HAP-1 (cell line): Measurements from ENCODE around the gene ABHD12.

Experiments
- DNase-seq, 2 experiments: peaks; one replicate each; pipeline ENCODE4 v3.0.0-alpha.2; 2016 to 2020; ENCODE audit warnings: low spot score in 2 of 2
- H3K27me3 ChIP-seq: fragments of 250-450 bp; sonication (Bioruptor Pico); 2 replicates; pipeline ENCODE4 v1.5.1; 2020; ENCODE audit warnings: low read depth, mild to moderate bottlenecking, moderate library complexity
- H3K36me3 ChIP-seq: fragments of 250-450 bp; sonication (Bioruptor Pico); replicated peaks from 2 replicates; pipeline ENCODE4 v1.5.1; 2020; ENCODE audit warnings: mild to moderate bottlenecking
- H3K4me1 ChIP-seq: fragments of 250-450 bp; sonication (Bioruptor Pico); 2 replicates; pipeline ENCODE4 v1.5.1; 2020; ENCODE audit warnings: mild to moderate bottlenecking
- H3K4me3 ChIP-seq: fragments of 250-450 bp; sonication (Bioruptor Pico); 2 replicates; pipeline ENCODE4 v1.5.1; 2020; ENCODE audit warnings: mild to moderate bottlenecking, moderate library complexity
- H3K9me3 ChIP-seq: fragments of 250-450 bp; sonication (Bioruptor Pico); 2 replicates; pipeline ENCODE4 v1.5.1; 2020; ENCODE audit warnings: mild to moderate bottlenecking, moderate library complexity
- in situ Hi-C: fragments of 300-500 bp; cut with MboI; formaldehyde crosslinking; loops from 3 replicates; pipeline ENCODE4 v1.14.3; 2020; ENCODE audit warnings: low sequenced_read_pairs, inconsistent platforms, mixed read lengths

Gene ABHD12

GRCh38 chr20:25355866-25356265 is 34.8 kb downstream of the ABHD12 start:
- H3K9me3 ChIP-seq, result no peaks in the 10 kb centered on the region
- H3K4me1 ChIP-seq, result peaks cover 25% of the 10 kb centered on the region
- H3K4me3 ChIP-seq, result no peak overlapping the region
- no peaks in the 10 kb centered on the region for H3K27me3 ChIP-seq
- in situ Hi-C loops, result no loop called here
- no peaks in the 10 kb centered on the region for H3K36me3 ChIP-seq
- no peak for DNase-seq

GRCh38 chr20:25355011-25355595 is 35.5 kb downstream of the ABHD12 start:
- Histone ChIP-seq H3K9me3 (no peaks in the 10 kb centered on the region), H3K4me3 (no peak overlapping the region), H3K36me3 (no peaks in the 10 kb centered on the region), H3K4me1 (peaks cover 32% of the 10 kb centered on the region), H3K27me3 (no peaks in the 10 kb centered on the region)
- DNase-seq, result no peak
- in situ Hi-C loops, result no loop called here

GRCh38 chr20:25353747-25354705 is 36.6 kb downstream of the ABHD12 start:
- no peaks in the 10 kb centered on the region for H3K9me3 ChIP-seq
- DNase-seq, result peak; percentile 50 to 68
- H3K4me3 ChIP-seq, result no peak overlapping the region
- in situ Hi-C loops, result loop anchor here (5.0 kb wide), 1 partner anchor 33 kb away; no protein-coding TSS in a partner anchor
- no peaks in the 10 kb centered on the region for H3K36me3 ChIP-seq
- H3K27me3 ChIP-seq, result no peaks in the 10 kb centered on the region
- H3K4me1 ChIP-seq, result peaks cover 32% of the 10 kb centered on the region

- no peaks in the 10 kb centered on the region for H3K27me3 ChIP-seq
- no peaks in the 10 kb centered on the region for H3K9me3 ChIP-seq
- H3K36me3 ChIP-seq, result no peaks in the 10 kb centered on the region
- no peak for DNase-seq
- H3K4me1 ChIP-seq, result peaks cover 32% of the 10 kb centered on the region
- no peak overlapping the region for H3K4me3 ChIP-seq
- in situ Hi-C loops, result loop anchor here (5.0 kb wide), 1 partner anchor 34 kb away; no protein-coding TSS in a partner anchor
These were observed 37.3 kb downstream of the ABHD12 start for GRCh38 chr20:25353353-25353746.

GRCh38 chr20:25352746-25353145 is 37.9 kb downstream of the ABHD12 start:
- H3K4me1 ChIP-seq, result peaks cover 32% of the 10 kb centered on the region
- in situ Hi-C loops, result loop anchor here (5.0 kb wide), 1 partner anchor 35 kb away; no protein-coding TSS in a partner anchor
- no peaks in the 10 kb centered on the region for H3K9me3 ChIP-seq
- H3K36me3 ChIP-seq, result no peaks in the 10 kb centered on the region
- no peaks in the 10 kb centered on the region for H3K27me3 ChIP-seq
- H3K4me3 ChIP-seq, result no peak overlapping the region
- DNase-seq, result no peak

- no peaks in the 10 kb centered on the region for H3K36me3 ChIP-seq
- in situ Hi-C loops, result loop anchor here (5.0 kb wide), 1 partner anchor 36 kb away; no protein-coding TSS in a partner anchor
- peak; percentile 42 to 89 for DNase-seq
- peaks cover 32% of the 10 kb centered on the region for H3K4me1 ChIP-seq
- H3K4me3 ChIP-seq, result no peak overlapping the region
- no peaks in the 10 kb centered on the region for H3K9me3 ChIP-seq
- H3K27me3 ChIP-seq, result no peaks in the 10 kb centered on the region
These were observed 39.6 kb downstream of the ABHD12 start for GRCh38 chr20:25351024-25351360.

GRCh38 chr20:25346349-25346748 is 44.3 kb downstream of the ABHD12 start:
- in situ Hi-C loops, result no loop called here
- no peaks in the 10 kb centered on the region for H3K27me3 ChIP-seq
- no peaks in the 10 kb centered on the region for H3K9me3 ChIP-seq
- H3K36me3 ChIP-seq, result no peaks in the 10 kb centered on the region
- H3K4me1 ChIP-seq, result peaks cover 13% of the 10 kb centered on the region
- no peak overlapping the region for H3K4me3 ChIP-seq
- no peak for DNase-seq

- Histone ChIP-seq H3K36me3 (no peaks in the 10 kb centered on the region), H3K4me1 (peaks cover 15% of the 10 kb centered on the region), H3K4me3 (no peak overlapping the region), H3K27me3 (no peaks in the 10 kb centered on the region), H3K9me3 (no peaks in the 10 kb centered on the region)
- in situ Hi-C loops, result no loop called here
- DNase-seq, result no peak
These were observed 44.9 kb downstream of the ABHD12 start for GRCh38 chr20:25345721-25346120.

- H3K27me3 ChIP-seq, result no peaks in the 10 kb centered on the region
- H3K36me3 ChIP-seq, result no peaks in the 10 kb centered on the region
- peaks cover 16% of the 10 kb centered on the region for H3K4me1 ChIP-seq
- H3K9me3 ChIP-seq, result no peaks in the 10 kb centered on the region
- H3K4me3 ChIP-seq, result no peak overlapping the region
- in situ Hi-C loops, result no loop called here
- no peak for DNase-seq
These were observed 46.0 kb downstream of the ABHD12 start for GRCh38 chr20:25344634-25345033.

GRCh38 chr20:25341716-25342680 is 48.6 kb downstream of the ABHD12 start:
- no peak overlapping the region for H3K4me3 ChIP-seq
- H3K4me1 ChIP-seq, result peaks cover 16% of the 10 kb centered on the region
- in situ Hi-C loops, result no loop called here
- no peaks in the 10 kb centered on the region for H3K9me3 ChIP-seq
- DNase-seq, result no peak
- H3K27me3 ChIP-seq, result no peaks in the 10 kb centered on the region
- H3K36me3 ChIP-seq, result peaks cover 10% of the 10 kb centered on the region; the same call in 1 of the 2 replicates

GRCh38 chr20:25340380-25340779 is 50.3 kb downstream of the ABHD12 start:
- in situ Hi-C loops, result no loop called here
- Histone ChIP-seq H3K9me3 (no peaks in the 10 kb centered on the region), H3K27me3 (no peaks in the 10 kb centered on the region), H3K36me3 (peaks cover 12% of the 10 kb centered on the region; the same call in 1 of the 2 replicates), H3K4me1 (peaks cover 16% of the 10 kb centered on the region), H3K4me3 (no peak overlapping the region)
- peak; percentile 30 to 77 for DNase-seq

GRCh38 chr20:25339608-25340007 is 51.0 kb downstream of the ABHD12 start:
- Histone ChIP-seq H3K4me1 (peaks cover 16% of the 10 kb centered on the region), H3K4me3 (no peak overlapping the region), H3K36me3 (peaks cover 12% of the 10 kb centered on the region; the same call in 1 of the 2 replicates), H3K27me3 (no peaks in the 10 kb centered on the region), H3K9me3 (no peaks in the 10 kb centered on the region)
- in situ Hi-C loops, result no loop called here
- DNase-seq, result no peak
